ENCODE data around the gene SEC23A. TPM values are rescaled to one million over a fixed set of nuclear protein-coding genes. Genes with fewer than 3 reads are reported as not detected.

The SEC23A gene
- total and polyA plus RNA-seq, 2 of the 8 experiments (the other 6 are each of a cell fraction or from before 2014, with no cell fraction given) = 30.9 to 58.2 TPM

GRCh38 chr14:38982837-38983236 is 120.2 kb downstream of the SEC23A start:
- H3K9ac ChIP-seq (replicated peaks in 1 of 4; ENCODE audit: extremely low read depth in 1 of 4, low read depth in 3 of 4, low read length in 3 of 4) = no peak overlapping the region
- H3K4me2 ChIP-seq (ENCODE audit: insufficient read depth in 1 of 2, low read depth in 2 of 2, low read length in 2 of 2) = no peak overlapping the region
- no peak overlapping the region for H4K8ac ChIP-seq (ENCODE audit: extremely low read depth, insufficient read depth, low read length)
- no peak overlapping the region for H3K4me3 ChIP-seq (ENCODE audit: extremely low read depth in 1 of 4, insufficient read depth in 2 of 4, low read depth in 3 of 4, low read length in 4 of 4)
- ChIA-PET POLR2A (ENCODE audit: partially characterized antibody) (no interaction called here), CTCF (ENCODE audit: partially characterized antibody) (interaction anchor here (0.9 to 1.7 kb wide), 4 partner anchors 10 to 17 kb away, joined by 3 to 5 read pairs (median 4); no protein-coding TSS in a partner anchor)
- H3K27me3 ChIP-seq (replicated peaks in 1 of 4; ENCODE audit: control insufficient read depth in 3 of 4, extremely low read depth in 1 of 4, insufficient read depth in 3 of 4, low read length in 3 of 4) = no peaks in the 10 kb centered on the region
- TF ChIP-seq RAD21 (IDR thresholded peaks at IDR 0.05 in 1 of 2, conservative IDR thresholded peaks at IDR 0.05 in 1 of 2; ENCODE audit: low read depth in 2 of 2, low read length in 2 of 2) (no peak), TAF1 (IDR thresholded peaks at IDR 0.05; ENCODE audit: low read depth, low read length) (no peak), KDM4A (IDR thresholded peaks at IDR 0.05; ENCODE audit: low read depth, low read length, severe bottlenecking) (no peak), EP300 (IDR thresholded peaks at IDR 0.05; ENCODE audit: borderline replicate concordance in 1 of 2, low read depth in 2 of 2, low read length in 2 of 2) (no peak)
- no peaks in the 10 kb centered on the region for H3K79me2 ChIP-seq (ENCODE audit: control insufficient read depth in 1 of 2, insufficient read depth in 2 of 2, low read length in 2 of 2)
- DNase-seq (ENCODE audit: low read depth in 1 of 2, low spot score in 2 of 2) = no peak
- H3K23me2 ChIP-seq (ENCODE audit: low read depth, low read length) = no peaks in the 10 kb centered on the region
- WGBS, 2 experiments (ENCODE audit: extremely low coverage in 1 of 2, insufficient coverage in 1 of 2, insufficient read length in 1 of 2, insufficient replicate concordance in 2 of 2, low coverage in 1 of 2, low lambda C conversion rate in 2 of 2, missing lambda C conversion rate in 1 of 2) = 0% methylated on average over 1 of the region's 1 CpG; no CpG with 5 or more reads in 1 of the 2 experiments
- no peak overlapping the region for H3K18ac ChIP-seq (ENCODE audit: extremely low read depth, low read length)
- no peak overlapping the region for H4K91ac ChIP-seq (replicated peaks; ENCODE audit: insufficient read length, low read length)
- no peak overlapping the region for H3K27ac ChIP-seq (ENCODE audit: low read depth, low read length)
- H3K14ac ChIP-seq (ENCODE audit: insufficient read length) = no peak overlapping the region
- no peak overlapping the region for H2BK120ac ChIP-seq (replicated peaks; ENCODE audit: low read depth, low read length)
- no peak overlapping the region for H3K4ac ChIP-seq (replicated peaks; ENCODE audit: insufficient read length, low read depth, low read length)
- H4K5ac ChIP-seq (ENCODE audit: insufficient read length, low read depth, low read length) = no peak overlapping the region
- H2BK5ac ChIP-seq (ENCODE audit: low read depth, low read length) = no peak overlapping the region
- H3K79me1 ChIP-seq (ENCODE audit: low read depth, low read length) = no peaks in the 10 kb centered on the region
- H2BK12ac ChIP-seq (ENCODE audit: low read depth, low read length) = no peak overlapping the region
- H2AK5ac ChIP-seq (ENCODE audit: low read depth, low read length) = no peak overlapping the region
- no peak overlapping the region for H2AFZ ChIP-seq (ENCODE audit: low read length)
- H2BK15ac ChIP-seq (ENCODE audit: low read length) = no peak overlapping the region
- H3K9me3 ChIP-seq (ENCODE audit: insufficient read depth in 2 of 2, low read depth in 1 of 2, low read length in 1 of 2) = no peaks in the 10 kb centered on the region
- no peak overlapping the region for H2BK20ac ChIP-seq (ENCODE audit: low read length)
- no peak overlapping the region for H3K23ac ChIP-seq (ENCODE audit: insufficient read length)
- no peaks in the 10 kb centered on the region for H3K36me3 ChIP-seq (ENCODE audit: control insufficient read depth in 2 of 4, insufficient read depth in 4 of 4, low read length in 3 of 4)
- no peaks in the 10 kb centered on the region for H3K4me1 ChIP-seq (replicated peaks in 1 of 4; ENCODE audit: control insufficient read depth in 3 of 4, insufficient read depth in 4 of 4, low read length in 3 of 4)
- no peak for FAIRE-seq
- H3K56ac ChIP-seq (replicated peaks; ENCODE audit: insufficient read length, low read depth, low read length) = no peak overlapping the region
- no peaks in the 10 kb centered on the region for H4K20me1 ChIP-seq (replicated peaks in 1 of 2; ENCODE audit: control insufficient read depth in 1 of 2, insufficient read depth in 2 of 2, low read length in 2 of 2)

All from H1 (cell line).